HG02970 (cell line): Measurements from ENCODE around the gene AP2A2.
"Not testable (repeated sequence)": the region's sequence is repeated elsewhere in the genome, so short reads cannot be mapped to it uniquely, and the experiment has no call there.

Experiments used
- ATAC-seq: cut with Tn5 transposase; IDR thresholded peaks from one replicate; pipeline ENCODE4 v1.9.1; 2021; ENCODE audit warnings: mild to moderate bottlenecking, moderate library complexity, moderate number of reproducible peaks; ENCODE audit not compliant: unreplicated experiment, low FRiP score

AP2A2 gene

GRCh38 chr11:1010551-1011319, 85.1 kb downstream of the AP2A2 start:
- no peak for ATAC-seq

GRCh38 chr11:1011320-1011698, 85.6 kb downstream of the AP2A2 start:
- ATAC-seq: no peak

- no peak for ATAC-seq
Measured at GRCh38 chr11:1012291-1012690, 86.6 kb downstream of the AP2A2 start.

GRCh38 chr11:1012740-1013630, 87.3 kb downstream of the AP2A2 start:
- ATAC-seq: no peak

- no peak for ATAC-seq
Measured at GRCh38 chr11:1013631-1013935, 87.9 kb downstream of the AP2A2 start.

GRCh38 chr11:1014276-1014675, 88.6 kb downstream of the AP2A2 start:
- ATAC-seq: no peak

- no peak for ATAC-seq
Measured at GRCh38 chr11:1015064-1015463, 89.4 kb downstream of the AP2A2 start.

GRCh38 chr11:1015826-1016545, 90.3 kb downstream of the AP2A2 start:
- ATAC-seq: no peak

GRCh38 chr11:1016610-1017126, 91.0 kb downstream of the AP2A2 start:
- not testable (repeated sequence) for ATAC-seq

- ATAC-seq: no peak
Measured at GRCh38 chr11:1017269-1018005, 91.8 kb downstream of the AP2A2 start.

GRCh38 chr11:1018091-1018490, 92.4 kb downstream of the AP2A2 start:
- ATAC-seq: no peak

GRCh38 chr11:1019321-1019910, 93.7 kb downstream of the AP2A2 start:
- no peak for ATAC-seq

GRCh38 chr11:1020211-1020905, 94.7 kb downstream of the AP2A2 start:
- no peak for ATAC-seq

GRCh38 chr11:1022411-1022810, 96.7 kb downstream of the AP2A2 start:
- ATAC-seq: no peak

GRCh38 chr11:1022908-1023810, 97.5 kb downstream of the AP2A2 start:
- ATAC-seq: no peak

GRCh38 chr11:1023811-1024596, 98.3 kb downstream of the AP2A2 start:
- ATAC-seq: no peak

GRCh38 chr11:1024597-1025409, 99.1 kb downstream of the AP2A2 start:
- ATAC-seq: no peak
